ENCODE data around the gene PLA2G5.

Gene PLA2G5

DNA sequence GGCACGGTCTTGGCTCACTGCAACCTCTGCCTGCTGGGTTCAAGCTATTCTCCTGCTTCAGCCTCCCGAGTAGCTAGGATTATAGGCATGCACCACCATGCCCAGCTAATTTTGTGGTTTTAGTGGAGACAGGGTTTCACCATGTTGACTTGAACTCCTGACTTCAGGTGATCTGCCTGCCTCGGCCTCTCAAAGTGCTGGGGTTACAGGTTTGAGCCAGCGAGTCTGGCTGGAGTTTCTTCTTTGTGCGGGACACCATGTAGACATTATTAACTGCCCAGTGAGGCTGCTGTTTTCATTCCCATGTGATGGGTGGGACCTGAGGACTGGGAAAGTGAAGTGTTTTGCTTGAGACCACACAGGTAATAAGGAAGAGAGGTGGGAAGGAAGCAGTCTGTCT, 23.3 kb downstream of the PLA2G5 start:
- no peak for DNase-seq

- no peak for DNase-seq
Observed at GRCh38 chr1:20093940-20094391, 24.0 kb downstream of the PLA2G5 start.

- no peak for DNase-seq
Observed at GRCh38 chr1:20095564-20096434, 25.8 kb downstream of the PLA2G5 start.

GRCh38 chr1:20096840-20097447, 26.9 kb downstream of the PLA2G5 start:
- DNase-seq: no peak

DNA sequence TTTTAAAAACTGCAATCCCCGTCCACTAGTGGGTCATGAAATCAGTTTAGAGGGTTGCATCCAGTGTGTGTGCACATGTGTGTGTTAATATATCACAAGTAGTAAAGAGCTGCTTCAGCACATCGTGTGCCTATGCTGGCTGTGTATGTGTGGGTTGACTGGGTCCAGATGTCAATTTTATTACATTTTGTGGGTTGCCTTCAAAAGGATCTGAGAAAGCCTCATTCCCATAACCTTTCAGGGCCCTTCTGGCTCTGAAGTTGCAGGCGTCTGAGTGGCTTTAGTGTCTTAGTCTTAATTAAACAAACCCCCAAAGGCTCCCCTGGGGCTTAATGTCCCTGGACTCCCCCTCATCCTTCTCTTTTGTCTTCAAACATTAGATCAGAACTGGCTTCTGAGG, 29.5 kb downstream of the PLA2G5 start:
- no peak for DNase-seq

GRCh38 chr1:20100632-20101355, 30.8 kb downstream of the PLA2G5 start:
- DNase-seq: peak; percentile 65

DNA sequence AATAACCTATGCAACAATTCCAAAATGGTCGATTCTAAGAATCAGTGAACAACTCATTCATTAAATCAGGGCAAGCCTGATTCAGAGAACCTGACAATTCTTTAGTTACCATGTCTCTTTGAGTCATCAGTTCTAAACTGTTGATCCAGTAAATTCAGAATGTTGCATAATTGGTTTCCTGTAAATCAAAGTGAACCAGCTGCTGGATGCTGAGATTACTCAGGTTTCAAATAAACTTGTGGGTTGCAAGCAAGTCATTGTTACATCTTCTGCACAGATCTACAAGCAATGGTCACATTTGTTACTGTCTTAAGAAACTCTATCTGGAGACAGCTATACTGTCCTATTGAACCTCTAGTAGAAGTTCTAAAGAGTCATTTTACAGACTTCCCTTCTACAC, 32.9 kb downstream of the PLA2G5 start:
- DNase-seq: no peak

DNA sequence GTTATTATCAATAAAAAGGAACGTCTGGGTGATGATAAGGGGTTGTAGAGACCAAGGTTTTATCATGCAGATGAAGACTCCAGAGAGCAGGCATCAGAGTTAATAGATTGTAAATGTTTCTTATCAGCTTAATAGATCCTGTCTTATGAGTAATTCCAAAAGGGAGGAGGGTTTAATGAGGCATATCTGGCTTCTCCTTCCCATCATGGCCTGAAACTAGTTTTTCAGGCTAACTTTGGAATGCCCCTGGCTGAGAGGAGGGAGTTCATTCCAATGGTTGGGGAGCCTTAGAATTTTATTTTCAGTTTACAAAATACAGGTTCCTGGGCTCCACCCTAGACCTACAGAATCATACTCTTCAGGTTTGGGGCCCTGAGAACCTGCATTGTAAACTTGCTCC, 35.9 kb downstream of the PLA2G5 start:
- no peak for DNase-seq

DNA sequence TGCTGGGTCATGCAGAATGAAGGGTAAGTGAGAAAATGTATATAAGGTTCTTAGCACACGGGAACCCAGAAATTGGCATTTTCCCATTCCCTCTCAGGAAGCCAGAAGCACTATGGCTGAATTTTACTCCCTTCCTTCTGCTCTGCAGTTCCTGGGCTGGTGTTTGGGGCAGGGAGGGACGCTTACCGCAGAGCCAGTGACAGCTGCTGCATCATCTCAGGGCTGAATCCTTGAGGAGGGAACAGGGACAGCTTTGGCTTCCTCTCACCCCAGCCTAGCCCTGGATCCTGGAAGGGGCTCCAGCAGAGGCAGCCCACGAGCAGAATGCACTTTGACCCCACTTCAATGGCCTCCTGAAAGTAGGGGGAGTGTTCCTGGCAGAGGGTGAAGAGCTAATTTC, 37.4 kb downstream of the PLA2G5 start:
- no peak for DNase-seq

GRCh38 chr1:20107796-20108195, 37.8 kb downstream of the PLA2G5 start:
- DNase-seq: no peak

DNA sequence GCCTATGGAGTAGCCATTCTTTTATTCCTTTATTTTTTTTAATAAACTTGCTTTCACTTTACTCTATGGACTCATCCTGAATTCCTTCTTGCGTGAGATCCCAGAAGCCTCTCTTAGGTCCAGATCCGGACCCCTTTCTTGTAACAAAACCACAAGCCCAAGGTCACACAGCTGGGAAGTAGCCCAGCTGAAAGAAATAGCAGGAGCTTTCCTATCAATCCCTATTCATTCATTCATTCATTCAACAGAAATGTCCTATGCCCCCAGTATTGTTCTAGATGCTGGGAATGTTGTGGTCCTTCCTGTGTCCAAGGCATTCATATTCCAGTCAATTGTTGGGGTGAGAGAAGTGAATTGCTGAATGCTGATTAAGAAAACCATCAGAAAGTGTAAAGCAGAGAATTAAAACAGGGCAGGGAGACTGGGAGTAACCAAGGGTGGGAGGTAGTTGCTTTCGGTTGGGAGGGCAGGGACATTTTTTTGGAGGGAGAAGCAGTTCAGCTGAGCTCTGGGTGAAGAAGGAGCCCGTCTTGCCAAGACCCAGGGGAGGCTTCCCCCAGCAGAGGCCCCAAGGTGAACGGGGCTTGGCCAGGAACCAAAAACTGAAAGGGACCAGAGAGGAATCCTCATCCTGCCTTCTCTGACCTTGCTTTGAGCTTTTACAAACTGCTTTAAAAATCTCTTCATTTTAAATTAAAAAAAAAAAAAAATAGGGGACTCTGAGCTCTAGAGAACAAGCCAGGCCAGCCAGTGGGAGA, 38.6 kb downstream of the PLA2G5 start:
- no peak for DNase-seq

- no peak for DNase-seq
Observed at GRCh38 chr1:20109223-20109856, 39.3 kb downstream of the PLA2G5 start.

GRCh38 chr1:20110679-20111078, 40.7 kb downstream of the PLA2G5 start:
- no peak for DNase-seq

GRCh38 chr1:20111452-20111851, 41.5 kb downstream of the PLA2G5 start:
- DNase-seq: no peak

DNA sequence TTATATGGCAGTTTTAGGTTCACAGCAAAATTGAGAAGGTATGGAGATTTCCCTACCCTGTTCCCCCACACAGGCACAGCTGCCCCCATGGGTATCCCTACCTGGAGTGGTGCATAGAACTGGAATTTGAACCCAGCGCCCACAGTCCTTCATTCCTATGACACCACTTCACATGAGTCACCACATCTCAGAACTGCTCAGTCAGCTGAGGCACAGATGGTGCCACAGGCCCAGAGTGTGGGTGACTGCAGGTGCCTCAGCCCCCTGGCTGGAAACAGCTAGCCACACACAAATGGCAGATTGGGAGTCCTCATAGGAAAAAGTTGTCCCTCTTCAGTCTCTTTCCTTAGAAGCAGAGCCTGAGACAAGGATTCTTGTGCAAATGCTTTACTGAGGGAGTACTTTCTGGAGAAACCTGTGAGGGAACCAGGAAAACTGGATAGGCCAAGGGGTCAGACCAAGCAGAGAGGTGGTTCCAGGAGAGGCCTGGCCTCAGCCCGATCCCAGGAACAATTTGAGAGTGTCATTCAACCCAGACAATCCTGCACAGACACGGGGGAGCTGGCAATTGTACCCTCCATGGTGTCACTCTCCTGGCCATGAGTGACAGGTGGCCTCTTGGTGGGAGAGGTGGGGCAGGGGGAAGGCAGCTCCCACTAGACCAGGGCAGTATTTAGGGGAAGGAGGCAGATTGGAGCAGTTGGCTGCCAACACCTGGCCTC, 42.4 kb downstream of the PLA2G5 start:
- no peak for DNase-seq

GRCh38 chr1:20114021-20114648, 44.1 kb downstream of the PLA2G5 start:
- no peak for DNase-seq

DNA sequence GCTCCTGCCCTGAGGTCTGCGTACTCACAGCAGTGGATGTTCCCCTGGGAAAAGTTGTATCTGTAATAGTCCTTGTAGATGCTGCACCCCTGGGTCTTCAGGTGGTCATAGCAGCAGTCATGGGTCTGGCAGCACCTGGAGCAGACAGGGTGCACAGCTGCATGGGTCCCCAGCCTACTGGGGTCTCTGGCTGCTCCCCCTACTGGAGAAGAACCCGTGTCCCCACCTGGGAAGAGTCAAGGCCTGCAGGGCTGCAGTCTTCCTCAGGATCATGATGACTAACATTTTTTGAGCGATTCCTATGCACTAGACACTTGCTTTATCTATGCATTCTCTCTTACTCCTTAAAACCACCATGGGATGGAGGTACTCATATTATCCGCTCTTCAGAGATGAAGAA, 45.5 kb downstream of the PLA2G5 start:
- no peak for DNase-seq

DNA sequence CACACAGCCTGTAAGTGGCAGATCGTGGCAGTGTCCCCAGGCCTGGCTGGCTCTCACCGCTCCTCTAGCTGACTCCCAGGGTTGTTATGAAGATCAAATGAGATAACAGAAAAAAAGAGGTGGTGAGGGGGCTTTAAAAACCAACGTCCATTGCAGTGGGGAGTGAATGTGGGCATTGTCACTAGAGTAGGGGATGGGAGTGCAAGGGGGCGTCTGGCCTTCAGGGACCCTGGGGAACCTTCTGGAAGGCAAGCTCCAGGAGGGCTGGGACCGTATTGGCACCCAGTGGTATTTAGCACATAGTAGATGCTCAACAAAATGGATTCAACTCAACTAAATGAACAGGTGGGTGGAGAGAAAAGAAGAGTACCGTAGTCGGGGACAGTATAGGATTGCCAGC, 45.9 kb downstream of the PLA2G5 start:
- no peak for DNase-seq

DNA sequence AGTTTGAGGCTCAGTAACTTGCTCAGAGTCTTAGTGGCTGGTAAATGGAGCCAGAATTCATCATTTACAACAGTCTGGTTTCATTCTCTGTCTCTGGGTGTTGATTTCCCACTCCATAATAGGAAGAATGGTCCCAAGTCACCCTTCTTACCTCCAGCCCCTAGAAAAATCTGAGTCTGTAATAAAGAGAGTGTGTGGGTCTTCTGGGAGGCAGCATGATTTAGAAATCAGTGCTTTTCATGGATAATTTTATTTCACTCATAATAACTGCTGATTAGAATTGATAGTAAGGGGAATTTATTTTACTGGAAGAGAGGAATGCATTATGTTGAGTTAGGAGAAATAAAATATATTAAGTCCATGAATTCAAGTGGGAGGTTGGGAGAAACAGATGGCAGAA, 47.2 kb downstream of the PLA2G5 start:
- DNase-seq: no peak

DNA sequence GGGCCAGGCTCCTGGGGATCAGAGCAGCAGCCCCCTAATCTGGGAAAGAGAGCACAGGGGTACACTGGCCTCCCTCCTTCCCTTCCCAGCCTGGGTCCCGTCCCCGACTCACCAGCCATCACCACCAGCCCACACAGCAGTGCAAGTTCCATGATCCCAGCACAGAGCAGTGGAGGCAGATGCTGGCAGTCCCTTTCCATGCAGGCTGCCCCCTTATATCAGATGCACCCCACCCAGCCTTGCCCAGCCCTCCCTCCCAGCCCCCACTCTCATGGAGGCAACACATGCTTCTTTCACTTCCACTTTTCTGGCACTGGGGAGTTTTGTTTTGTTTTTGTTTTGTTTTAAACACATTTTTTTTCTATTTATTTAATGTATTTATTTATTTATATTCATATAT, 49.4 kb downstream of the PLA2G5 start, which contains the start of gene PLA2G2D:
Gene PLA2G2D, minus strand, starts transcription at position 190 of the 400 bp plus-strand sequence. Its CDS starts 38 bp downstream, at position 152.
- DNase-seq: no peak

DNA sequence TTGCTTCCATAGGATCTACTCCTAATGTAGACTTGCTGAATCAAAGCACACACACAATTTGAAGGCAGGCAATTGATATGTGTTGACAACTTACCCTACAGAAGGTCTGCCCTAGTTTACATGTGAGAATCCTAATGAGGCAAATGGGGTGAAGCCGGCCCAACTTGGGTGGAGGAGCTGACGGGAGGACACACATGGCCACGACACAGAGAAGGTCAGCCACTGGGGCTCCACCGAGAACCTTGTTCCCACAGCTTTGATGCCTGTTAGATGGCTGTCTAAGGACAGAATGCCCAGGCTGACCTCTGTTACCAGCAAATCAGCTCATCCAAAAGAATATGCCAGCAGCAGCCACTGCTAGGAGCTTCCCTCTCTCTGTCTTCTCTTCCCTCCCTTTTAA, 50.8 kb downstream of the PLA2G5 start:
- no peak for DNase-seq
